ENCODE measurements around the gene LPAR6. TPM values are rescaled to one million over a fixed set of nuclear protein-coding genes. Genes with fewer than 3 reads are reported as not detected.
"Not testable (repeated sequence)": the region's sequence is repeated elsewhere in the genome, so short reads cannot be mapped to it uniquely, and the experiment has no call there.

Gene LPAR6
- 22.4 TPM for total RNA-seq

- H3K4me1 ChIP-seq (ENCODE audit: control insufficient read depth in 3 of 3, insufficient read depth in 3 of 3, low read length in 3 of 3), result peaks cover 0 to 3% (median 0%) of the 10 kb centered on the region in 3 donors
- peak within 1 kb of the TSS; percentile 45 to 85 (median 66) for H3K4me3 ChIP-seq (ENCODE audit: low read length in 3 of 3)
- peak within 1 kb of the TSS; percentile 85 for H3K27ac ChIP-seq (ENCODE audit: low read depth, low read length)
- H3K27me3 ChIP-seq (ENCODE audit: control insufficient read depth in 3 of 3, insufficient read depth in 3 of 3, low read length in 3 of 3), result no peaks in the 10 kb centered on the region
- H3K9ac ChIP-seq (ENCODE audit: low read depth in 1 of 3, low read length in 3 of 3), result peak within 1 kb of the TSS; percentile 10 to 80 (median 48)
- H3K9me3 ChIP-seq (ENCODE audit: control insufficient read depth in 3 of 3, low read length in 3 of 3), result no peaks in the 10 kb centered on the region
- peaks cover 0 to 7% (median 2%) of the 10 kb centered on the region in 3 donors for H3K36me3 ChIP-seq (ENCODE audit: control insufficient read depth in 3 of 3, insufficient read depth in 3 of 3, low read length in 3 of 3)
These were observed at the start of gene LPAR6 for GRCh38 chr13:48412881-48413351. LPAR6 (minus strand) TSS chr13:48413113; CDS start chr13:48412423, 690 bp downstream.

- no peak overlapping the region for H3K27ac ChIP-seq (ENCODE audit: low read depth, low read length)
- H3K4me3 ChIP-seq (ENCODE audit: low read length in 3 of 3), result no peak overlapping the region
- peaks cover 20 to 45% (median 40%) of the 10 kb centered on the region in 3 donors for H3K36me3 ChIP-seq (ENCODE audit: control insufficient read depth in 3 of 3, insufficient read depth in 3 of 3, low read length in 3 of 3)
- no peaks in the 10 kb centered on the region for H3K9me3 ChIP-seq (ENCODE audit: control insufficient read depth in 3 of 3, low read length in 3 of 3)
- no peaks in the 10 kb centered on the region for H3K27me3 ChIP-seq (ENCODE audit: control insufficient read depth in 3 of 3, insufficient read depth in 3 of 3, low read length in 3 of 3)
- no peaks in the 10 kb centered on the region for H3K4me1 ChIP-seq (ENCODE audit: control insufficient read depth in 3 of 3, insufficient read depth in 3 of 3, low read length in 3 of 3)
- no peak overlapping the region for H3K9ac ChIP-seq (ENCODE audit: low read depth in 1 of 3, low read length in 3 of 3)
These were observed 44.8 kb upstream of the LPAR6 start for GRCh38 chr13:48457578-48458242.

GRCh38 chr13:48456546-48456945, 43.6 kb upstream of the LPAR6 start:
- H3K9ac ChIP-seq (ENCODE audit: low read depth in 1 of 3, low read length in 3 of 3), result no peak overlapping the region
- no peak overlapping the region for H3K4me3 ChIP-seq (ENCODE audit: low read length in 3 of 3)
- H3K27me3 ChIP-seq (ENCODE audit: control insufficient read depth in 3 of 3, insufficient read depth in 3 of 3, low read length in 3 of 3), result no peaks in the 10 kb centered on the region
- no peak overlapping the region for H3K27ac ChIP-seq (ENCODE audit: low read depth, low read length)
- peaks cover 17 to 42% (median 36%) of the 10 kb centered on the region in 3 donors for H3K36me3 ChIP-seq (ENCODE audit: control insufficient read depth in 3 of 3, insufficient read depth in 3 of 3, low read length in 3 of 3)
- no peaks in the 10 kb centered on the region for H3K4me1 ChIP-seq (ENCODE audit: control insufficient read depth in 3 of 3, insufficient read depth in 3 of 3, low read length in 3 of 3)
- H3K9me3 ChIP-seq (ENCODE audit: control insufficient read depth in 3 of 3, low read length in 3 of 3), result no peaks in the 10 kb centered on the region

GRCh38 chr13:48451196-48451595, 38.3 kb upstream of the LPAR6 start:
- not testable (repeated sequence) for H3K4me1 ChIP-seq (ENCODE audit: control insufficient read depth in 3 of 3, insufficient read depth in 3 of 3, low read length in 3 of 3); H3K27me3 ChIP-seq (ENCODE audit: control insufficient read depth in 3 of 3, insufficient read depth in 3 of 3, low read length in 3 of 3); H3K27ac ChIP-seq (ENCODE audit: low read depth, low read length); H3K4me3 ChIP-seq (ENCODE audit: low read length in 3 of 3); H3K9me3 ChIP-seq (ENCODE audit: control insufficient read depth in 3 of 3, low read length in 3 of 3); H3K9ac ChIP-seq (ENCODE audit: low read depth in 1 of 3, low read length in 3 of 3)
- peaks cover 2 to 16% (median 15%) of the 10 kb centered on the region in 3 donors for H3K36me3 ChIP-seq (ENCODE audit: control insufficient read depth in 3 of 3, insufficient read depth in 3 of 3, low read length in 3 of 3)

GRCh38 chr13:48449656-48450055, 36.7 kb upstream of the LPAR6 start:
- no peaks in the 10 kb centered on the region for H3K4me1 ChIP-seq (ENCODE audit: control insufficient read depth in 3 of 3, insufficient read depth in 3 of 3, low read length in 3 of 3)
- H3K36me3 ChIP-seq (ENCODE audit: control insufficient read depth in 3 of 3, insufficient read depth in 3 of 3, low read length in 3 of 3), result peaks cover 0 to 15% (median 10%) of the 10 kb centered on the region in 3 donors
- H3K9ac ChIP-seq (ENCODE audit: low read depth in 1 of 3, low read length in 3 of 3), result no peak overlapping the region
- no peak overlapping the region for H3K27ac ChIP-seq (ENCODE audit: low read depth, low read length)
- H3K27me3 ChIP-seq (ENCODE audit: control insufficient read depth in 3 of 3, insufficient read depth in 3 of 3, low read length in 3 of 3), result no peaks in the 10 kb centered on the region
- no peak overlapping the region for H3K4me3 ChIP-seq (ENCODE audit: low read length in 3 of 3)
- no peaks in the 10 kb centered on the region for H3K9me3 ChIP-seq (ENCODE audit: control insufficient read depth in 3 of 3, low read length in 3 of 3)

- Histone ChIP-seq H3K27me3 (ENCODE audit: control insufficient read depth in 3 of 3, insufficient read depth in 3 of 3, low read length in 3 of 3) (no peaks in the 10 kb centered on the region), H3K4me1 (ENCODE audit: control insufficient read depth in 3 of 3, insufficient read depth in 3 of 3, low read length in 3 of 3) (no peaks in the 10 kb centered on the region), H3K9ac (ENCODE audit: low read depth in 1 of 3, low read length in 3 of 3) (no peak overlapping the region), H3K27ac (ENCODE audit: low read depth, low read length) (no peak overlapping the region), H3K36me3 (ENCODE audit: control insufficient read depth in 3 of 3, insufficient read depth in 3 of 3, low read length in 3 of 3) (peaks cover 0 to 11% (median 7%) of the 10 kb centered on the region in 3 donors), H3K4me3 (ENCODE audit: low read length in 3 of 3) (no peak overlapping the region), H3K9me3 (ENCODE audit: control insufficient read depth in 3 of 3, low read length in 3 of 3) (no peaks in the 10 kb centered on the region)
These were observed 36.2 kb upstream of the LPAR6 start for GRCh38 chr13:48448959-48449614.

- peaks cover 0 to 6% (median 1%) of the 10 kb centered on the region in 3 donors for H3K36me3 ChIP-seq (ENCODE audit: control insufficient read depth in 3 of 3, insufficient read depth in 3 of 3, low read length in 3 of 3)
- no peak overlapping the region for H3K9ac ChIP-seq (ENCODE audit: low read depth in 1 of 3, low read length in 3 of 3)
- H3K4me1 ChIP-seq (ENCODE audit: control insufficient read depth in 3 of 3, insufficient read depth in 3 of 3, low read length in 3 of 3), result no peaks in the 10 kb centered on the region
- H3K27me3 ChIP-seq (ENCODE audit: control insufficient read depth in 3 of 3, insufficient read depth in 3 of 3, low read length in 3 of 3), result no peaks in the 10 kb centered on the region
- H3K27ac ChIP-seq (ENCODE audit: low read depth, low read length), result peak overlapping the region; percentile 16
- no peak overlapping the region for H3K4me3 ChIP-seq (ENCODE audit: low read length in 3 of 3)
- no peaks in the 10 kb centered on the region for H3K9me3 ChIP-seq (ENCODE audit: control insufficient read depth in 3 of 3, low read length in 3 of 3)
These were observed 35.5 kb upstream of the LPAR6 start for GRCh38 chr13:48448285-48448958.

- Histone ChIP-seq H3K9ac (ENCODE audit: low read depth in 1 of 3, low read length in 3 of 3) (no peak overlapping the region), H3K4me1 (ENCODE audit: control insufficient read depth in 3 of 3, insufficient read depth in 3 of 3, low read length in 3 of 3) (no peaks in the 10 kb centered on the region), H3K4me3 (ENCODE audit: low read length in 3 of 3) (no peak overlapping the region), H3K27ac (ENCODE audit: low read depth, low read length) (no peak overlapping the region), H3K9me3 (ENCODE audit: control insufficient read depth in 3 of 3, low read length in 3 of 3) (no peaks in the 10 kb centered on the region), H3K27me3 (ENCODE audit: control insufficient read depth in 3 of 3, insufficient read depth in 3 of 3, low read length in 3 of 3) (no peaks in the 10 kb centered on the region), H3K36me3 (ENCODE audit: control insufficient read depth in 3 of 3, insufficient read depth in 3 of 3, low read length in 3 of 3) (peaks cover 0 to 3% (median 0%) of the 10 kb centered on the region in 3 donors)
These were observed 33.6 kb upstream of the LPAR6 start for GRCh38 chr13:48446464-48446863.

GRCh38 chr13:48443442-48444208, 30.7 kb upstream of the LPAR6 start:
- Histone ChIP-seq H3K9me3 (ENCODE audit: control insufficient read depth in 3 of 3, low read length in 3 of 3) (no peaks in the 10 kb centered on the region), H3K4me1 (ENCODE audit: control insufficient read depth in 3 of 3, insufficient read depth in 3 of 3, low read length in 3 of 3) (no peaks in the 10 kb centered on the region), H3K4me3 (ENCODE audit: low read length in 3 of 3) (no peak overlapping the region), H3K36me3 (ENCODE audit: control insufficient read depth in 3 of 3, insufficient read depth in 3 of 3, low read length in 3 of 3) (peaks cover 0 to 3% (median 0%) of the 10 kb centered on the region in 3 donors), H3K27me3 (ENCODE audit: control insufficient read depth in 3 of 3, insufficient read depth in 3 of 3, low read length in 3 of 3) (no peaks in the 10 kb centered on the region), H3K9ac (ENCODE audit: low read depth in 1 of 3, low read length in 3 of 3) (no peak overlapping the region), H3K27ac (ENCODE audit: low read depth, low read length) (no peak overlapping the region)

Data from skeletal muscle tissue (tissue), 4 donors.